ENCODE measurements around the gene OR9Q2.

DNA sequence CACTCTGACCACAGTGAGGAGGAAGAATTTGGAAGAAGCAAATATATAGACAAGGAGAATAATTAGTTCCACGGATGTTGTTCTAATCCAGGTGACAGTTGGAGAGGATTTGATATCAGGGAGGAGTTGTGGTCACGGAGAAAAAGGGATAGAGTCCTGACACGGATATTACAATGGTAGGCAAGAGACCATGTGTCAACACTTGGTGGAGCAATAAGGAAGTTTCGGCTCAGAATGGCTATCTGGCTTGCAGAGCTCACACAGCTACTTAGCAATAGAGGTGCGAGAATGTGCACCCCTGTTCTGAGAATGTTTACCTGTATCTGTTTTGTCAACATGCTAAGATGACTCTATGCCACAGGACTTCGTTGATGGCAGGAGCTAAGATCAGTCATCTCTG lies 10.4 kb upstream of the OR9Q2 start:
- TF ChIP-seq, protein P1, sequence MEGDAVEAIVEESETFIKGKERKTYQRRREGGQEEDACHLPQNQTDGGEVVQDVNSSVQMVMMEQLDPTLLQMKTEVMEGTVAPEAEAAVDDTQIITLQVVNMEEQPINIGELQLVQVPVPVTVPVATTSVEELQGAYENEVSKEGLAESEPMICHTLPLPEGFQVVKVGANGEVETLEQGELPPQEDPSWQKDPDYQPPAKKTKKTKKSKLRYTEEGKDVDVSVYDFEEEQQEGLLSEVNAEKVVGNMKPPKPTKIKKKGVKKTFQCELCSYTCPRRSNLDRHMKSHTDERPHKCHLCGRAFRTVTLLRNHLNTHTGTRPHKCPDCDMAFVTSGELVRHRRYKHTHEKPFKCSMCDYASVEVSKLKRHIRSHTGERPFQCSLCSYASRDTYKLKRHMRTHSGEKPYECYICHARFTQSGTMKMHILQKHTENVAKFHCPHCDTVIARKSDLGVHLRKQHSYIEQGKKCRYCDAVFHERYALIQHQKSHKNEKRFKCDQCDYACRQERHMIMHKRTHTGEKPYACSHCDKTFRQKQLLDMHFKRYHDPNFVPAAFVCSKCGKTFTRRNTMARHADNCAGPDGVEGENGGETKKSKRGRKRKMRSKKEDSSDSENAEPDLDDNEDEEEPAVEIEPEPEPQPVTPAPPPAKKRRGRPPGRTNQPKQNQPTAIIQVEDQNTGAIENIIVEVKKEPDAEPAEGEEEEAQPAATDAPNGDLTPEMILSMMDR (IDR thresholded peaks at IDR 0.05) = no peak
- TF ChIP-seq POLR2AphosphoS5 (IDR thresholded peaks at IDR 0.05) = no peak
- TF ChIP-seq POLR2A (IDR thresholded peaks at IDR 0.05) = no peak
- no peak for TF ChIP-seq EP300 (IDR thresholded peaks at IDR 0.05)
